Dermis blood vessel endothelial cell (primary cell): ENCODE measurements around the gene AIF1L. TPM values are rescaled to one million over a fixed set of nuclear protein-coding genes. Genes with fewer than 3 reads are reported as not detected.
"Not testable (repeated sequence)": the region's sequence is repeated elsewhere in the genome, so short reads cannot be mapped to it uniquely, and the experiment has no call there.

ENCODE experiments used
- DNase-seq: peaks from one replicate; pipeline ENCODE4 v3.0.0; 2010
- total RNA-seq: library from RNA; depleted of rRNA; stranded (reverse); fragments of >200 nt; gene quantifications from 2 replicates; pipeline ENCODE4 v1.2.3, GENCODE V29; 2014

The AIF1L gene
- total RNA-seq, 1 donor from 2014 or later: 26.4 TPM

- not testable (repeated sequence) for DNase-seq
Measured at GRCh38 chr9:131099845-131100244, 3.5 kb downstream of the AIF1L start.

GRCh38 chr9:131100445-131100844 is 4.1 kb downstream of the AIF1L start:
- no peak for DNase-seq

GRCh38 chr9:131101207-131101964 is 5.1 kb downstream of the AIF1L start:
- no peak for DNase-seq

- no peak for DNase-seq
Measured at GRCh38 chr9:131103024-131103423, 6.7 kb downstream of the AIF1L start.

DNA sequence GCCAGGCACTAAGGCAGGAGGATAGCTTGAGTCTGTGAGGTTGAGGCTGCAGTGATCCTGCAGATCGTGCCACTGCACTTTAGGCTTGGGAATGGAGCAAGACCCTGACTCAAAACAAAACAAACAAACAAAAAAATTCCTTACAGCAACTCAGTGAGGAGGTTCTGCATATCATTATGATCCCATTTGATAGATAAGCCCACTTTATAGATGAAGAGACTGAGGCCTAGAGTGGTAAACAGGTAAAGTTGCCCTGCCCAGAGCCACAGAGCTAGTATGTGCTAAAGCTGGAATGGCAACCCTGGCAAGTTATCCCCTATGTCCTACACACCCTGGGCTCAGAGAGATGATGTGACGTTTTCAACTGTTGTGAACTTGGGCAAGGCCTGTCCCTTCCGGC is 7.2 kb downstream of the AIF1L start:
- DNase-seq: no peak

GRCh38 chr9:131104016-131104740 is 7.8 kb downstream of the AIF1L start:
- DNase-seq: no peak

GRCh38 chr9:131105952-131106351 is 9.6 kb downstream of the AIF1L start:
- DNase-seq: no peak

- no peak for DNase-seq
Measured at GRCh38 chr9:131107760-131108159, 11.4 kb downstream of the AIF1L start.

DNA sequence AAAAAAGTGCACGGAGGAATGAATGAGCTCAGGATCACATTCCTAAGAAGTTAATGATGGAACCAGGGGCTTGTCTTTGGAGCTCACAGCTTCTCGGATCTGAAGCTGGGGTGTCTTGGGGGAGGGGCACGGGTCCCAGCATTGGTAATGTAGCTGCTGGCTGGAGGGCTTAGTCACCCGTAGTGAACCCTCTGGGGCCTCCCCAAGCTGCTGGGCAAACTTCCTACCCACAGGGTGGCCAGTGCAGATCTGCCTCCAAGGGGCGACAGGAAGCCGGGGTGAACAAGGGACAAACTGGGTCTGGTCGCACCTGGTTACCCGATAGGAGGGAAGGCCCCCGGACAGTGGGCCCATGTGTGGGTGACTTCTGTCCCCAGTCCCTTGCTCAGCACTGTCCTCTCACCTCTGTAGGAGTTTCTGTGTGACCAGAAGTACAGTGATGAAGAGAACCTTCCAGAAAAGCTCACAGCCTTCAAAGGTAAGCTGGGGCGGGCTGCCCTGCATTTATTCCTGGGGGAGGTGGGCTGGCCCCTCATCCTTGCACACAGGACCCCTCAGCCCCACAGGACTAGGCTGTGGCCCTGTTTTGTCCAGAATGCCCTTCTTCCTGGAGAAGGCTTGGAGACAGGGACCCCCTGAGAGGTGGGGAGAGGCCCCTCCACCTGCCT is 15.0 kb downstream of the AIF1L start:
- no peak for DNase-seq

DNA sequence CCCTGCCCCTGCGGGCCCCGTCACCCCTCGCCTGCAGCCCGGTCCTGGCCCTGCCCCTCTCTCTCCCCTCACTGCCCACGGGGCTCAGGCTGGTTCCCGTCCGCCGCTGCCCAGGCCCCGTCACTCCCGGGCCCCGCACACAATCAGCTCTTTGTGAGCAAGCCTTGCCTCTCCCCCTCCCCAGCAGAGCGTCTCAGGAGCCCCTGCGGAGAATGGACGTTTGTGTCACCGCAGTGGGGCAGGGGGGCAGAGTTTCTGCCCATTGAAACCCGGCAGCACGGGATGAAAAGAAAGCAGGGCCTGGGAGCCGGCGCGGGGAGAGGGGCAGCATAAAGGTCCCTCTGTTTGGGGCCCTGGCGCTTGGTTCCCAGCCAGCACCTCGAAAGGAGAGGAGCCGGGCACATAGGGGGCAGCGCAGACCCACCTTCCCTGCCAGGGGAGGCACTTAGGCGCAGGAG is 15.6 kb downstream of the AIF1L start:
- no peak for DNase-seq

GRCh38 chr9:131112374-131113154 is 16.2 kb downstream of the AIF1L start:
- DNase-seq: peak; percentile 34

DNA sequence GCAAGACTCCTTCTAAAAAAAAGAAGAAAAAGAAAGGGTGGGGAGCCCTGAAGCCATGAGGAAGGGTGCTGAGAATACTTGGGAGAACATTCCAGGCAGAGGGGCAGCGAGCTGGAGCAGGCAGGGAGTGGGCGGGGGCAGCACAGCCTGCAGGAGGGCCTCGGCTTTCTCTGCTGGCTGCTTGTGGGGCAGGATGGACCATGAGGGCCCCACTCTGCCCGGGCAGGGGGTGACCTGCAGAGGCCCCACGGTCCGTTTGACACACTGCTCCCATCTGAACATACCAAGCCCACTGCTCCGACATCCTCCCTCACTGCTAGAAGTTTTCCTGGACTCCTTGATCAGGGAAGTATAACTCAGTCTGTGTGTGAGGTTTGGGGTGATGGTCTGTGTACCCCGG is 17.3 kb downstream of the AIF1L start:
- no peak for DNase-seq

GRCh38 chr9:131114084-131114535 is 17.8 kb downstream of the AIF1L start:
- DNase-seq: no peak

- DNase-seq: not testable (repeated sequence)
Measured at GRCh38 chr9:131115360-131115742, 19.0 kb downstream of the AIF1L start.

- DNase-seq: peak; percentile 94
Measured at GRCh38 chr9:131116281-131117120, 20.2 kb downstream of the AIF1L start.

DNA sequence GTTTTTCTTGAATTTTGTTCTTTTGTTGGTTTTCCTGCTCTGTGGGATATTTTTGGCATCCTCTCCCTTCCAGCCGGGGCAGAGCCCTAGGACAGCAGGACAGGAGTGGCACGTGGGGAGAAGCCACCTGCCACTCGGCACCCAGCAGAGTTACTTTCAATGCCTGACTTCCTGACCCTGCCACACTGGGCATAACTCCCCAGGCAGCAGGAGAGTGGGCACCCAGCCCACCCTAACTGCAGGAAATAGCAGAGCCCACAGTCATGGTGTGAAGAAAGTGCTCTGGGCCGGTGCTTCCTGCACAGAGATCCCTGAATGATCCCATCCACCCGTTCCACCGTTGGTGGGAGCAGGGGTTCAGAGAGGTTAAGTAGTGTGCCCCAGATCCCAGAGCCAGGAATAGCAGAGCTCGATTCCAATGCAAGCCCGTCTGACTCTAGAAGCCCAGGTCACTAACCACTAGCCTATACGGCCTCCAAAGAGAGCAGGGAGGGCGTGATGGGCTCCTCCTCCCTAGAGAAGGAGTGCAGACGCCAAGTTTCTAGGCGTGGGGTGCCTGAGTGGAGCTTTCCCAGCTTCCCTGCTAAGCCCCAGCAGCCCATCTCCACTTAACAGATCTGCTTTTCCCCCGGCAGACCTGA is 20.9 kb downstream of the AIF1L start:
- peak; percentile 91 for DNase-seq

- no peak for DNase-seq
Measured at GRCh38 chr9:131117762-131118145, 21.4 kb downstream of the AIF1L start.

DNA sequence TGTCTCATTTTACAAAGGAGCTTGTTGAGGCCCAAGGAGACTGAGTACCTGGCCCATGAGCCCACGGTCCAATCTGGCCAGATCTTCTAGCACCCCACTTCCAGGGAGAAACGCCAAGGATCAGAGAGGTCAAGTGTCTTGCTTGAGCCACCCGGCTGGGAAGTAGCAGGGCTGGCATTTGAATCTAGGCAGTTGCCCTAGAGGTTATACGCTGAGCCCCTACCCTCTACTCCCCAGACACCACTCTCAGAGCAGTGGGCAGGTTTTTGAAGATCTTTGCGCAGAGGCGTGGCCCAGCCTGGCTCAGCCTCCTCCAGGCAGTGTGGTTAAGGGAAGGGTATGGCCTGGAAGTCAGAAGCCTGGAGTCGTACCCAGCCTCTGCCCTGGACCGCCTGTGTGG is 23.3 kb downstream of the AIF1L start:
- DNase-seq: no peak

DNA sequence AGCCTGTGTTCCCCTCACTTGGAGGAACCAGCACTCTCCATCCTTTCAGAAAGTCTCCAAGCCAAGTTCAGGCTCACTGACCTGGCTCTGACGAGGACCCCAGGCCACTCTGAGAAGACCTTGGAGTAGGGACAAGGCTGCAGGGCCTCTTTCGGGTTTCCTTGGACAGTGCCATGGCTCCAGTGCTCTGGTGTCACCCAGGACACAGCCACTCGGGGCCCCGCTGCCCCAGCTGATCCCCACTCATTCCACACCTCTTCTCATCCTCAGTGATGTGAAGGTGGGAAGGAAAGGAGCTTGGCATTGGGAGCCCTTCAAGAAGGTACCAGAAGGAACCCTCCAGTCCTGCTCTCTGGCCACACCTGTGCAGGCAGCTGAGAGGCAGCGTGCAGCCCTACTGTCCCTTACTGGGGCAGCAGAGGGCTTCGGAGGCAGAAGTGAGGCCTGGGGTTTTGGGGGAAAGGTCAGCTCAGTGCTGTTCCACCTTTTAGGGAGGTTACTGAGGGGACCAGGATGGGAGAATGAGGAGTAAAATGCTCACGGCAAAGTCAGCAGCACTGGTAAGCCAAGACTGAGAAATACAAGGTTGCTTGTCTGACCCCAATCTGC is 24.4 kb downstream of the AIF1L start:
- no peak for DNase-seq

DNA sequence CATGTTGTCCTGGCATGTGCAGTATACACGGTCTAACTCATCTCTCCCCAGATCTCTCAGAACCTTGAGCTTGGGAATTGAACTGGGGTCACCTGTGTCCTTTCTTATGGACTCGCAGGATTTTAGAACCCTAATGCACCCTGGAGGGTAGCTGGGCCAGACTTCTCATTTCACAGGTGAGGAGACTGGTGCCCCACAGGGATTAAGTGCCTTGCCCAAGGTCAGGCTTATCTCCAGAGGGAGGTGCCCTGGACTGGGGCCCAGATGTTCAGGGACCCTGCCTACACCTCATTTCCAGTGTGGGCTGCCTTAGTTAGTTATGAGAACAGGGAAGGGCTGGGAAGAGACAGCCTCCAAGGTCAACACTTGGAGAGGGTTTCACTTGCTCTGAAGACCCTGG is 25.0 kb downstream of the AIF1L start:
- no peak for DNase-seq

DNA sequence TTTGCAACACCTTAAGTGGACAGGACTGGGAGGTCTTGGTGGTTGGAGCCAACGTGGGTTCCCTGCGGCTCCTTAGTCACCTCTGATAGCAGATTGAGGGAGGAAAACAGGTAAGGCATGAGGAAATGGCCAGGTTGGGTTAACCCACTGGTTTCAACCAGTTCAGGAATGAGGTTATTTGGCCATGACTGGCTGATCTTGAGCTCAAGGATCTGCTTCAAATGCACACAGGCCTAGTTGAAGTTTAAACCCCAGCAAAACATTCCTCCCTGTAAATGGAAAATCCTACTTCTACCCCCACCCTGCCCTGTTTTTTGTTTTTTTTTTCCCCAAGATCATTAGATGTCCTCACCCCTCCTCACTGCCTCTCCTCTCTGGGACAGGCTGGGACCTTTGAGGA is 25.8 kb downstream of the AIF1L start:
- no peak for DNase-seq
